RWPE2 (cell line): ENCODE measurements around the gene CDH1.

Experiments used
- ATAC-seq: fragments of 200-7000 bp; cut with Tn5 transposase; 3 replicates; pipeline ENCODE4 v1.9.1; 2021; ENCODE audit warnings: low read depth
- DNase-seq: peaks from one replicate; pipeline ENCODE4 v3.0.0-alpha.2; 2020; ENCODE audit warnings: low spot score
- H3K27ac ChIP-seq: fragments of 450-650 bp; 2 replicates; pipeline ENCODE4 v1.5.1; 2017; ENCODE audit warnings: mild to moderate bottlenecking; ENCODE audit not compliant: poor library complexity, severe bottlenecking
- H3K27me3 ChIP-seq: fragments of 250-450 bp; sonication (Bioruptor Pico); 2 replicates; pipeline ENCODE4 v1.5.1; 2021; ENCODE audit warnings: mild to moderate bottlenecking, moderate library complexity; ENCODE audit not compliant: insufficient read depth, poor library complexity, severe bottlenecking
- H3K36me3 ChIP-seq: fragments of 250-450 bp; sonication (Bioruptor Pico); 2 replicates; pipeline ENCODE4 v1.5.1; 2020; ENCODE audit warnings: low read depth, mild to moderate bottlenecking, moderate library complexity
- H3K4me1 ChIP-seq: fragments of 250-450 bp; sonication (Bioruptor Pico); 2 replicates; pipeline ENCODE4 v1.5.1; 2021; ENCODE audit warnings: mild to moderate bottlenecking, moderate library complexity; ENCODE audit not compliant: insufficient read depth, poor library complexity, severe bottlenecking
- H3K4me3 ChIP-seq: fragments of 250-450 bp; sonication (Bioruptor Pico); 2 replicates; pipeline ENCODE4 v1.5.1; 2021; ENCODE audit warnings: mild to moderate bottlenecking, moderate library complexity; ENCODE audit not compliant: severe bottlenecking
- H3K9me3 ChIP-seq: fragments of 250-450 bp; sonication (Bioruptor Pico); 2 replicates; pipeline ENCODE4 v1.5.1; 2021; ENCODE audit warnings: mild to moderate bottlenecking, moderate library complexity; ENCODE audit not compliant: severe bottlenecking
- CTCF ChIP-seq: fragments of 450-650 bp; IDR thresholded peaks from one replicate; pipeline ENCODE4 v1.5.1; 2017; ENCODE audit warnings: mild to moderate bottlenecking, moderate library complexity; ENCODE audit not compliant: poor library complexity, severe bottlenecking

CDH1 gene

GRCh38 chr16:68798398-68798797, 61.3 kb downstream of the CDH1 start:
- Histone ChIP-seq H3K4me3 (no peak overlapping the region), H3K36me3 (peaks cover 40% of the 10 kb centered on the region), H3K27ac (peak overlapping the region; percentile 86), H3K9me3 (no peaks in the 10 kb centered on the region), H3K4me1 (peaks cover 39% of the 10 kb centered on the region), H3K27me3 (no peaks in the 10 kb centered on the region)
- TF ChIP-seq CTCF, result no peak
- ATAC-seq (peak; percentile 67), DNase-seq (no peak)

GRCh38 chr16:68800257-68800875, 63.3 kb downstream of the CDH1 start:
- no peaks in the 10 kb centered on the region for H3K9me3 ChIP-seq
- H3K27me3 ChIP-seq, result no peaks in the 10 kb centered on the region
- peaks cover 41% of the 10 kb centered on the region for H3K36me3 ChIP-seq
- peak; percentile 95 for TF ChIP-seq CTCF
- H3K27ac ChIP-seq, result peak overlapping the region; percentile 86
- ATAC-seq (peak; percentile 78), DNase-seq (no peak)
- H3K4me1 ChIP-seq, result peaks cover 38% of the 10 kb centered on the region
- H3K4me3 ChIP-seq, result no peak overlapping the region

GRCh38 chr16:68802190-68802589, 65.1 kb downstream of the CDH1 start:
- peak; percentile 32; the same call in 1 of the 3 replicates for ATAC-seq
- H3K36me3 ChIP-seq, result peaks cover 58% of the 10 kb centered on the region
- H3K9me3 ChIP-seq, result no peaks in the 10 kb centered on the region
- peaks cover 38% of the 10 kb centered on the region for H3K4me1 ChIP-seq
- H3K27ac ChIP-seq, result peak overlapping the region; percentile 86
- no peak for DNase-seq
- H3K27me3 ChIP-seq, result no peaks in the 10 kb centered on the region
- no peak for TF ChIP-seq CTCF
- H3K4me3 ChIP-seq, result no peak overlapping the region

GRCh38 chr16:68806422-68806821, 69.3 kb downstream of the CDH1 start:
- peaks cover 4% of the 10 kb centered on the region for H3K4me1 ChIP-seq
- no peaks in the 10 kb centered on the region for H3K9me3 ChIP-seq
- no peak overlapping the region for H3K4me3 ChIP-seq
- no peak for ATAC-seq
- H3K36me3 ChIP-seq, result peaks cover 93% of the 10 kb centered on the region
- TF ChIP-seq CTCF, result no peak
- no peak overlapping the region for H3K27ac ChIP-seq
- no peak for DNase-seq
- H3K27me3 ChIP-seq, result no peaks in the 10 kb centered on the region

GRCh38 chr16:68806981-68807380, 69.9 kb downstream of the CDH1 start:
- no peak overlapping the region for H3K4me3 ChIP-seq
- H3K27ac ChIP-seq, result no peak overlapping the region
- H3K27me3 ChIP-seq, result no peaks in the 10 kb centered on the region
- H3K36me3 ChIP-seq, result peaks cover 93% of the 10 kb centered on the region
- DNase-seq (no peak), ATAC-seq (no peak)
- TF ChIP-seq CTCF, result no peak
- H3K4me1 ChIP-seq, result peaks cover 3% of the 10 kb centered on the region
- no peaks in the 10 kb centered on the region for H3K9me3 ChIP-seq
